SW480 (cell line): ENCODE results near the gene EXTL1.

Experiments
- DNase-seq: peaks from one replicate; pipeline ENCODE4 v3.0.0-alpha.2; 2016; ENCODE audit warnings: low spot score

The EXTL1 gene

GRCh38 chr1:26070963-26071342 lies 49.4 kb downstream of the EXTL1 start:
- DNase-seq, result no peak

GRCh38 chr1:26072305-26072704 lies 50.7 kb downstream of the EXTL1 start:
- DNase-seq, result no peak

DNA sequence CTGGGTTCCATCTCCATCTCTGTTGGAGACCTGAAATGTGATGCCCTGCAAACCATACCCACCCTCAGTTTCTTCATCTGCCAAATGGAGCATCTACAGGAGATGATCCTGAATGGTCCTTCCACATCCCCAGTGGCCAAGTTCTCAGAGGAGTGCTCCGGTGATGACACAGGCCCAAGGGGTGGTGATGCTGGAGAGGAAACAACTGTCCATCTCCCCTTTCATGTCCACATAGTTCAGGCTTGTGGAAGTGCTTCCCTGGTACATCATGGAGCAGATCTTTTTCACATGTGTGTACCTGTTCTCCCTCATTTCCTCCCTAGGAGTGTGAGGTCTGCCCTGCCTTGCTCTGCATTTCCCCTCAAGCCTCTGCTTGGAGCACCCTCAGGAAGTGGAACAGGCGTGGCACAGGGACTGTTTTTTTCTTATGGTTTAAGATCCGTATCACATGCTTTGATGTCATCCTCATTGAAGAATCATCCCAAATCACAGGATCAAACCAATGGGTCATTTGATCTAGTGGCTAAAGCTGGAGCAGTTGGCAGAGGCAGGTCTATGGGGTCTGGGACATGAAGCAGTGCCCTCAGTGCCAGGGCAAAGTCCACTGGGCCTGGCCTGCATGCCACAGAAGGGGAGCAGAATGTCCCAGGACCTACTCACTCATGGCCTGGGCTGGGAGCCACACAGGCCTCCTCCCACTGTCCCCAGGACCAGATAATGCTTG lies 54.0 kb downstream of the EXTL1 start:
- DNase-seq, result peak; percentile 41

DNA sequence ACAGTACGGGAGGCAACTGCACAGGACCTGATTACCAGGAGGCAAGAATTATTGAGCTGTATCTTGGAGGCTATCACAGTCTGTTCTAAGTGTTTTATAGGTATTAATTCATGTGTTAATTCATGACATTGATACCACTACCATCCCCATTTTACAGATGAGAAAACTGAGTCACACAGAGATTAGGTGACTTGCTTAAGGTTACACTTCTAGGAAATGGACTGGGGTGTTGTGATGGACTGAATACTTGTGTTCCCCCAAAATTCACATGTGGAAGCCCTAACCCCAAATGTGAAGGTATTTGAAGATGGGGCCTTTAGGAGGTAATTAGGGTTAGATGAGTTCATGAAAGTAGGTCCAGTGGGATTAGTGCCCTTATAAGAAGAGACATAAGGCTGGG lies 55.9 kb downstream of the EXTL1 start:
- no peak for DNase-seq

GRCh38 chr1:26078286-26079177 lies 57.0 kb downstream of the EXTL1 start:
- no peak for DNase-seq

DNA sequence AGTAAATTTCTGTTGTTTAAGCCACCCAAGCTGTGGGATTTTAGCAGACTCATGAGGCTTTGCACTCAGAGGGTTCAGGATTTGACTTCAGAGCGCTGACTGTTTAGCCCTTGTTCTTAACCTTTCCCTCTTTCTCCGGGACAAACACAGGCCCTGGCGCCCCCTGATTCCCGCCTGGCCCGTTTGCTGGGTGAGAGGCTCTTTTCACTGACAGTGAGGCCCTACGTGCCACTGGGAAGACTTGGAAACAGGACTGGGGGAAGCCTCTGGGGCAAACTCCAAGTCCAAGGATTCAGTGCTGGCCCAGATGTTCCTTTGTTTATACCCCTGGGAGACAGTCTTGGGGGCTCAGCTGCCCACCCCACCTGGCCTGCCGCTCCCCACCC lies 57.6 kb downstream of the EXTL1 start:
- DNase-seq, result no peak

DNA sequence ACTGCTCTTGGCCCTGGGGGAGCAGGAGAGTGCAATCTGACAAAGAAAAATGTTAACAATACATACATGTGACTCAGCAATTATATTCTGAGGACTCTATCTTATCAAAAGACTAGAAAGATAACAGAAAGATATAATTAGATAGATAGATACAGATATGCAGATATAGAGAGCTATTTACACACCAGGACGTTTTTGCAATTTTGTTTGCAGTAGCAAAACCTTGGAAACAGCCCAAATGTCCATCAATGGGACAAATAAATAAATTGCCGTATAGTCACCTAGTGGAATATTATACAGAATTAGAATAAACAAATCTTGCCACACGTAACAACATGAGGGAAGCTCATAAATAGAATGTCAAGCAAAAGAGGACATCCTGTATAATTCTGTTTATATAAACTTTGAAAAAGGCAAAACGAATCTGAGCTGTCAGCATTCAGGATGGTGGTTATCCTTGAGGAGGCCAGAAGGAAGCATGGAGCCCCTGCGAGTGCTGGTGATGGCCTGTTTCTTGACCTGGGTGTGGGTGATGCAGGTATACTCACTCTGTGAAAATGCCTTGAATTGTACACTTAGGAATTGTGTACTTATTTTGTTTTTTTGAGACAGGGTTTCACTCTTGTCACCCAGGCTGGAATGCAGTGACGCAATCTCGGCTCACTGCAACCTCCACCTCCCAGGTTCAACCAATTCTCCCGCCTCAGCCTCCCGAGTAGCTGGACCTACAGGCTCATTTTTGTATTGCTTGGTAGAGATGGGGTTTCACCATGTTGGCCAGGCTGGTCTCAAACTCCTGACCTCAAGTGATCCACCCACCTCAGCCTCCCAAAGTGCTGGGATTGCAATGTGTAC lies 58.6 kb downstream of the EXTL1 start:
- no peak for DNase-seq

GRCh38 chr1:26081267-26082019 lies 59.9 kb downstream of the EXTL1 start:
- peak; percentile 49 for DNase-seq

DNA sequence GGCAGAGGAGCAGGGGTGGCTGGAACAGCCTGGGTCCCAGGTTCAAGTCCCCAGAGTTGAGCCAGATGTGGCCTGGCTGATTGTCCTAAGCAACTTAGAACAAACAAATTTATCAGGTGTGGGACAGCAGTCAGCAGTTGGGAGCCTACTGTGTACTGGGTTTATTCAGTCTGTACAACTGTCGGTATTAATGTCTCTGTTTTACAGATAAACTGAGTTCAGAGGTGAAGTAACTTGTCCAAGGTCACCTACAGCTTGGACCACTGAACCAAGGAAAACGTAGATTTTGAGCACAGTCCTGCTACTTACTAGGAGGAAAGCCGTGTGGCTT lies 60.4 kb downstream of the EXTL1 start:
- DNase-seq, result no peak

DNA sequence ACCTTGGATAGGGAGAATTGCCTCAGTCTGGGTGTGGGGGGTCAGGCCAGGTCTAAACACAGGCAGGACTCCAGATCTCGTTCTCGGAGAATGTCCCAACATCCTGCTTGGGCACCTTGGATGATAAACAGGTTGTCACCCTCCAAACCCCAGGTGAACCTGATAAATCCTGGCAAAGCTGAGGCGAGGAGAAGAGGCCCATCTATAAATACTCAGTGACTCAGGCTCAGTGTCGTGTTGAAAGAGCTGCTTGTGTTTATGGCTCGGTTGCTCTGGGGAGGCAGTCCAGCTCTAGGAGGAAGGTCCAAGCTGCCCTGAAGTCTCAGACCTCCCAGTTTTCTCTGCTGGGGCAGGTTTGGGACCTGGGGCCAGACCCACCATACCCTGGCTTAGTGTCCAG lies 61.6 kb downstream of the EXTL1 start:
- DNase-seq, result no peak

DNA sequence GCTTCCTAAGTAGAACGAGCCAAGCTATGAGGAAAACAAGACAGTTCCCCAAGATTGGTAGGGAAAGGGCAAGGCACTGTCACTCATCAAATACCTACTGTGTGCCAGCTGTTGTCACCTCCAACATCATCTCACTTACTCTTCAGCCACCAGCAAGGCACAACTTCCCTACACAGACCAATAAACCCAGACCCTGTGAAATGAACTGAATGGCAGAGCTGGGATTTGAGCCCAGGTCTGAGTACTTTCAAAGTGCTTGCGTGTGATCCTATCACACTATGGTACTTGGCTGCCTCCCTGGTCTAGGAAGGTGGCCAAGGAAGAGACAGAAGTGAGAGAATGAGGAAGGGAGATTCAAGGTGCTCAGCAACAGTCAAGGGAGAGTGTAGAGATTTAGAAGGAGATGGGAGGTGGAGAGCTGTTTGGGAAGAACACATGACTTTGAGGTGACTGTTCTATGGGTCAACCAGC lies 62.6 kb downstream of the EXTL1 start:
- no peak for DNase-seq

DNA sequence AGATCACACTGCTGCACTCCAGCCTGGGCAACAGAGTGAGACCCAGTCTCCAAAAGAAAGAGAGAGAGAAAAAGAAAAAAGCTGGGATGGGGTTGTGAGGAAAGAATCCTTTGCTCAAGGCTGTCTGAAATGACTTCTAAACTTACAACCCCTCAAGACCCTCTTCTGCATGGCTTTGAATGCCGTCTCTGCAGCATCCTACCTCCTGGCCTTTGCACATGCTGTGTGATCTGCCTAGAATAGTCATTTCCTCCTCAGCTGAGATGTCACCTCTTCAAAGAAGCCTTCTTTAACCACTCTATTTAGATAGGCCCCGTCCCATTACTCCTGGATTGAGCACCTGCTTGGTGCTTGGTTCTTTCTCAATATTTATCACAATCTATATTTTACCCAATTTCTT lies 63.3 kb downstream of the EXTL1 start:
- DNase-seq, result no peak
